RWPE2 (cell line): ENCODE measurements around the gene ANK3.

ENCODE experiments used
- ATAC-seq: fragments of 200-7000 bp; cut with Tn5 transposase; 3 replicates; pipeline ENCODE4 v1.9.1; 2021; ENCODE audit warnings: low read depth
- DNase-seq: peaks from one replicate; pipeline ENCODE4 v3.0.0-alpha.2; 2020; ENCODE audit warnings: low spot score
- H3K27ac ChIP-seq: fragments of 450-650 bp; 2 replicates; pipeline ENCODE4 v1.5.1; 2017; ENCODE audit warnings: mild to moderate bottlenecking; ENCODE audit not compliant: poor library complexity, severe bottlenecking
- H3K27me3 ChIP-seq: fragments of 250-450 bp; sonication (Bioruptor Pico); 2 replicates; pipeline ENCODE4 v1.5.1; 2021; ENCODE audit warnings: mild to moderate bottlenecking, moderate library complexity; ENCODE audit not compliant: insufficient read depth, poor library complexity, severe bottlenecking
- H3K36me3 ChIP-seq: fragments of 250-450 bp; sonication (Bioruptor Pico); 2 replicates; pipeline ENCODE4 v1.5.1; 2020; ENCODE audit warnings: low read depth, mild to moderate bottlenecking, moderate library complexity
- H3K4me1 ChIP-seq: fragments of 250-450 bp; sonication (Bioruptor Pico); 2 replicates; pipeline ENCODE4 v1.5.1; 2021; ENCODE audit warnings: mild to moderate bottlenecking, moderate library complexity; ENCODE audit not compliant: insufficient read depth, poor library complexity, severe bottlenecking
- H3K4me3 ChIP-seq: fragments of 250-450 bp; sonication (Bioruptor Pico); 2 replicates; pipeline ENCODE4 v1.5.1; 2021; ENCODE audit warnings: mild to moderate bottlenecking, moderate library complexity; ENCODE audit not compliant: severe bottlenecking
- H3K9me3 ChIP-seq: fragments of 250-450 bp; sonication (Bioruptor Pico); 2 replicates; pipeline ENCODE4 v1.5.1; 2021; ENCODE audit warnings: mild to moderate bottlenecking, moderate library complexity; ENCODE audit not compliant: severe bottlenecking
- CTCF ChIP-seq: fragments of 450-650 bp; IDR thresholded peaks from one replicate; pipeline ENCODE4 v1.5.1; 2017; ENCODE audit warnings: mild to moderate bottlenecking, moderate library complexity; ENCODE audit not compliant: poor library complexity, severe bottlenecking

The ANK3 gene

GRCh38 chr10:60382946-60383681, 6.6 kb downstream of the ANK3 start:
- no peaks in the 10 kb centered on the region for H3K36me3 ChIP-seq
- peaks cover 33% of the 10 kb centered on the region for H3K4me1 ChIP-seq
- H3K27me3 ChIP-seq = no peaks in the 10 kb centered on the region
- ATAC-seq = peak; percentile 78
- no peak for DNase-seq
- H3K9me3 ChIP-seq = no peaks in the 10 kb centered on the region
- H3K27ac ChIP-seq = peak overlapping the region; percentile 83
- TF ChIP-seq CTCF = no peak
- H3K4me3 ChIP-seq = no peak overlapping the region

GRCh38 chr10:60380781-60381180, 8.9 kb downstream of the ANK3 start:
- H3K4me3 ChIP-seq = no peak overlapping the region
- H3K9me3 ChIP-seq = no peaks in the 10 kb centered on the region
- peaks cover 36% of the 10 kb centered on the region for H3K4me1 ChIP-seq
- DNase-seq = no peak
- no peaks in the 10 kb centered on the region for H3K27me3 ChIP-seq
- H3K36me3 ChIP-seq = no peaks in the 10 kb centered on the region
- no peak for ATAC-seq
- TF ChIP-seq CTCF = no peak
- H3K27ac ChIP-seq = no peak overlapping the region

GRCh38 chr10:60377955-60378354, 11.7 kb downstream of the ANK3 start:
- no peaks in the 10 kb centered on the region for H3K36me3 ChIP-seq
- DNase-seq = no peak
- H3K4me3 ChIP-seq = no peak overlapping the region
- TF ChIP-seq CTCF = no peak
- H3K27me3 ChIP-seq = no peaks in the 10 kb centered on the region
- no peaks in the 10 kb centered on the region for H3K9me3 ChIP-seq
- ATAC-seq = peak; percentile 70; the same call in 1 of the 3 replicates
- no peak overlapping the region for H3K27ac ChIP-seq
- H3K4me1 ChIP-seq = peaks cover 9% of the 10 kb centered on the region

GRCh38 chr10:60377042-60377352, 12.7 kb downstream of the ANK3 start:
- no peak overlapping the region for H3K4me3 ChIP-seq

More at GRCh38 chr10:60377042-60377352, 12.7 kb downstream of the ANK3 start:
- no peaks in the 10 kb centered on the region for H3K36me3 ChIP-seq
- ATAC-seq (no peak), DNase-seq (no peak)
- no peaks in the 10 kb centered on the region for H3K9me3 ChIP-seq
- H3K4me1 ChIP-seq = peaks cover 2% of the 10 kb centered on the region
- H3K27ac ChIP-seq = no peak overlapping the region
- no peaks in the 10 kb centered on the region for H3K27me3 ChIP-seq
- no peak for TF ChIP-seq CTCF
